Measurements from ENCODE around the gene SETD1A. TPM values are rescaled to one million over a fixed set of nuclear protein-coding genes. Genes with fewer than 3 reads are reported as not detected.
A peak's percentile ranks its signal among the peaks of the same experiment; 100 is the strongest.

Gene SETD1A
- total RNA-seq, 1 donor from 2014 or later: 7.4 TPM

DNA sequence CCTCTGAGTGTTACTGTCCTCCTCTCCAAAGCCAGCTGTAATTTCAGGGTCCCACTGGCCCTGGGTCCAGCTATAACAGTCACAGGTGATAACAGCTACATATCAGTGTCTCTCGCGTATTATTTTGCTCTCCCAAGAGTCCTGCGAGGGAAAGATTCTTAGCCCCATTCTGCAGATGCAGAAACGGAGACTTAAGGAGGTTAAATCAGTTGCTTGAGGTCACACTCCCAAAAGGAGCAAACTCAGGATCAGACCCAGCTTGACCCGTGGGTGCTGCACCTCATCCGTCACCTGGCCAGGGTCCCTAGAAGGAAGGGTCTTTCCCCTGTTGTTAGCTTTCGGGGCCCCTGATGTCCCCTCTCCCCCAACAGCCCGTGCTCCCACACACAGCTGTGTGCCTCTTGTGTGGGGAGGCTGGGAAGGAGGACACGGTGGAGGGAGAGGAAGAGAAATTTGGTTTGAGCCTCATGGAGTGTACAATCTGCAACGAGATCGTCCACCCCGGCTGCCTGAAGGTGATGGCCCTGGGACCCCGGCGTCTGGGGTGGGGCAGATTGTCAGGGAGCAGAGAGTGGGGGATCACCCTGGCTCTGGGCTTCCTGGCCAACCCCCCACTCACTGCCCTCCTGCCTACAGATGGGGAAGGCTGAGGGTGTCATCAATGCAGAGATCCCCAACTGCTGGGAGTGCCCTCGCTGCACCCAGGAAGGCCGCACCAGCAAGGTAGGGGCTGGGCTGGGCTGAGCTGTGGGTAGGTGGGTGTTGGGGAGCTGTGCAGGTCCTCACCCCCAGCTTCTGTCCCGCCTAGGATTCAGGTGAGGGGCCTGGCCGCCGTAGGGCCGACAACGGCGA, 30.4 kb upstream of the SETD1A start:
- H3K27ac ChIP-seq (replicated peaks): peak overlapping the region; percentile 14
- intact Hi-C loops (cut with micrococcal nuclease): no loop called here
- no peak for DNase-seq
- no peak for TF ChIP-seq CTCF (IDR thresholded peaks at IDR 0.05; ENCODE audit: borderline replicate concordance)
- no peaks in the 10 kb centered on the region for H3K27me3 ChIP-seq (ENCODE audit: low read depth)
- H3K9me3 ChIP-seq (replicated peaks): no peaks in the 10 kb centered on the region
- peaks cover 35% of the 10 kb centered on the region for H3K4me1 ChIP-seq
- H3K4me3 ChIP-seq: no peak overlapping the region
- H3K36me3 ChIP-seq: peaks cover 20% of the 10 kb centered on the region

GRCh38 chr16:30927789-30928378, 29.7 kb upstream of the SETD1A start:
- no peaks in the 10 kb centered on the region for H3K27me3 ChIP-seq (ENCODE audit: low read depth)
- H3K4me3 ChIP-seq: no peak overlapping the region
- intact Hi-C loops (cut with micrococcal nuclease): no loop called here
- H3K4me1 ChIP-seq: peaks cover 35% of the 10 kb centered on the region
- H3K9me3 ChIP-seq (replicated peaks): no peaks in the 10 kb centered on the region
- no peak for DNase-seq
- H3K36me3 ChIP-seq: peaks cover 27% of the 10 kb centered on the region
- H3K27ac ChIP-seq (replicated peaks): peak overlapping the region; percentile 14
- TF ChIP-seq CTCF (IDR thresholded peaks at IDR 0.05; ENCODE audit: borderline replicate concordance): no peak

- intact Hi-C loops (cut with micrococcal nuclease): no loop called here
- no peak for TF ChIP-seq CTCF (IDR thresholded peaks at IDR 0.05; ENCODE audit: borderline replicate concordance)
- DNase-seq: no peak
- Histone ChIP-seq H3K27ac (replicated peaks) (peak overlapping the region; percentile 14), H3K27me3 (ENCODE audit: low read depth) (no peaks in the 10 kb centered on the region), H3K36me3 (peaks cover 32% of the 10 kb centered on the region), H3K9me3 (replicated peaks) (no peaks in the 10 kb centered on the region), H3K4me3 (no peak overlapping the region), H3K4me1 (peaks cover 35% of the 10 kb centered on the region)
These were observed 29.2 kb upstream of the SETD1A start for GRCh38 chr16:30928390-30928789.

- TF ChIP-seq CTCF (IDR thresholded peaks at IDR 0.05; ENCODE audit: borderline replicate concordance): no peak
- Histone ChIP-seq H3K27ac (replicated peaks) (no peak overlapping the region), H3K36me3 (peaks cover 33% of the 10 kb centered on the region), H3K4me1 (peaks cover 27% of the 10 kb centered on the region), H3K9me3 (replicated peaks) (no peaks in the 10 kb centered on the region), H3K27me3 (ENCODE audit: low read depth) (no peaks in the 10 kb centered on the region), H3K4me3 (no peak overlapping the region)
- DNase-seq: no peak
- intact Hi-C loops (cut with micrococcal nuclease): no loop called here
These were observed 28.4 kb upstream of the SETD1A start for GRCh38 chr16:30929167-30929566.

- intact Hi-C loops (cut with micrococcal nuclease): no loop called here
These were observed 27.4 kb upstream of the SETD1A start for GRCh38 chr16:30930160-30930571.

More at GRCh38 chr16:30930160-30930571, 27.4 kb upstream of the SETD1A start:
- H3K9me3 ChIP-seq (replicated peaks): no peaks in the 10 kb centered on the region
- H3K36me3 ChIP-seq: peaks cover 33% of the 10 kb centered on the region
- TF ChIP-seq CTCF (IDR thresholded peaks at IDR 0.05; ENCODE audit: borderline replicate concordance): no peak
- H3K27me3 ChIP-seq (ENCODE audit: low read depth): no peaks in the 10 kb centered on the region
- DNase-seq: no peak
- H3K4me1 ChIP-seq: peaks cover 17% of the 10 kb centered on the region
- H3K27ac ChIP-seq (replicated peaks): peak overlapping the region; percentile 83
- no peak overlapping the region for H3K4me3 ChIP-seq
